Measurements from ENCODE around the gene TXNL4A.

Gene TXNL4A

GRCh38 chr18:79953971-79954651 lies 34.3 kb downstream of the TXNL4A start:
- TF ChIP-seq ISL1 (CRISPR knock-in tag; IDR thresholded peaks at IDR 0.05) (no peak), ARNTL (CRISPR knock-in tag; IDR thresholded peaks at IDR 0.05; ENCODE audit: borderline replicate concordance, low read depth) (no peak), OSR1 (CRISPR knock-in tag; IDR thresholded peaks at IDR 0.05) (no peak), CSRNP3 (CRISPR knock-in tag; IDR thresholded peaks at IDR 0.05) (no peak), ZNF565 (CRISPR knock-in tag; conservative IDR thresholded peaks at IDR 0.05; ENCODE audit: low read depth) (no peak), GLIS3 (CRISPR knock-in tag; IDR thresholded peaks at IDR 0.05) (no peak), RARB (CRISPR knock-in tag; IDR thresholded peaks at IDR 0.05) (no peak), PATZ1 (CRISPR knock-in tag; IDR thresholded peaks at IDR 0.05; ENCODE audit: borderline replicate concordance) (no peak), PPARA (CRISPR knock-in tag; IDR thresholded peaks at IDR 0.05; ENCODE audit: borderline replicate concordance) (no peak), BACH2 (CRISPR knock-in tag; IDR thresholded peaks at IDR 0.05; ENCODE audit: borderline replicate concordance) (no peak), ZNF70 (CRISPR knock-in tag; IDR thresholded peaks at IDR 0.05) (no peak), SNAI2 (CRISPR knock-in tag; IDR thresholded peaks at IDR 0.05) (no peak), CSDC2 (CRISPR knock-in tag; IDR thresholded peaks at IDR 0.05) (no peak)
- no peak for ATAC-seq

GRCh38 chr18:79952996-79953559 lies 35.3 kb downstream of the TXNL4A start:
- no peak for ATAC-seq
- TF ChIP-seq ZNF565 (CRISPR knock-in tag; conservative IDR thresholded peaks at IDR 0.05; ENCODE audit: low read depth) (no peak), ZFP3 (CRISPR knock-in tag; IDR thresholded peaks at IDR 0.05) (no peak), RARB (CRISPR knock-in tag; IDR thresholded peaks at IDR 0.05) (no peak), OSR1 (CRISPR knock-in tag; IDR thresholded peaks at IDR 0.05) (no peak), PPARA (CRISPR knock-in tag; IDR thresholded peaks at IDR 0.05; ENCODE audit: borderline replicate concordance) (no peak), GLIS3 (CRISPR knock-in tag; IDR thresholded peaks at IDR 0.05) (no peak), ZNF70 (CRISPR knock-in tag; IDR thresholded peaks at IDR 0.05) (no peak), ZC3H10 (CRISPR knock-in tag; IDR thresholded peaks at IDR 0.05) (no peak), ESRRG (CRISPR knock-in tag; IDR thresholded peaks at IDR 0.05) (no peak), TOX (CRISPR knock-in tag; IDR thresholded peaks at IDR 0.05; ENCODE audit: borderline replicate concordance) (no peak), ZNF8 (CRISPR knock-in tag; IDR thresholded peaks at IDR 0.05) (no peak), BACH2 (CRISPR knock-in tag; IDR thresholded peaks at IDR 0.05; ENCODE audit: borderline replicate concordance) (no peak), CSDC2 (CRISPR knock-in tag; IDR thresholded peaks at IDR 0.05) (no peak)

- TF ChIP-seq ZNF565 (CRISPR knock-in tag; conservative IDR thresholded peaks at IDR 0.05; ENCODE audit: low read depth) (no peak), ISL1 (CRISPR knock-in tag; IDR thresholded peaks at IDR 0.05) (no peak), SNAI2 (CRISPR knock-in tag; IDR thresholded peaks at IDR 0.05) (no peak), ZNF8 (CRISPR knock-in tag; IDR thresholded peaks at IDR 0.05) (no peak), POU6F1 (CRISPR knock-in tag; IDR thresholded peaks at IDR 0.05; ENCODE audit: borderline replicate concordance, low read depth) (no peak)
- no peak for ATAC-seq
Observed at GRCh38 chr18:79952456-79952995, 35.8 kb downstream of the TXNL4A start.

- peak; percentile 92 for ATAC-seq
- TF ChIP-seq ARNTL (CRISPR knock-in tag; IDR thresholded peaks at IDR 0.05; ENCODE audit: borderline replicate concordance, low read depth) (no peak), SNAI2 (CRISPR knock-in tag; IDR thresholded peaks at IDR 0.05) (no peak), POU6F1 (CRISPR knock-in tag; IDR thresholded peaks at IDR 0.05; ENCODE audit: borderline replicate concordance, low read depth) (no peak), ESRRG (CRISPR knock-in tag; IDR thresholded peaks at IDR 0.05) (no peak), TOX (CRISPR knock-in tag; IDR thresholded peaks at IDR 0.05; ENCODE audit: borderline replicate concordance) (no peak), CSRNP3 (CRISPR knock-in tag; IDR thresholded peaks at IDR 0.05) (no peak), TCF4 (CRISPR knock-in tag; IDR thresholded peaks at IDR 0.05; ENCODE audit: borderline replicate concordance) (no peak), CREB5 (CRISPR knock-in tag; IDR thresholded peaks at IDR 0.05; ENCODE audit: low read depth) (no peak), ZFP3 (CRISPR knock-in tag; IDR thresholded peaks at IDR 0.05) (no peak)
Observed at GRCh38 chr18:79951545-79952455, 36.6 kb downstream of the TXNL4A start, which contains the start of gene SLC66A2. SLC66A2 (minus strand) TSS chr18:79951653; CDS start chr18:79950926, 727 bp downstream.
